ENCODE measurements around the gene IMPDH1.
A peak's percentile ranks its signal among the peaks of the same experiment; 100 is the strongest.

Gene IMPDH1

GRCh38 chr7:128385988-128386925 is 23.5 kb downstream of the IMPDH1 start:
- DNase-seq = no peak

- no peak for DNase-seq
These were observed 25.1 kb downstream of the IMPDH1 start for GRCh38 chr7:128384726-128385125.

GRCh38 chr7:128383776-128384175 is 26.0 kb downstream of the IMPDH1 start:
- DNase-seq = no peak

- DNase-seq = no peak
These were observed 28.5 kb downstream of the IMPDH1 start for GRCh38 chr7:128381161-128381821.

- DNase-seq = peak; percentile 15
These were observed 29.2 kb downstream of the IMPDH1 start for GRCh38 chr7:128380483-128381106.

- DNase-seq = no peak
These were observed 29.8 kb downstream of the IMPDH1 start for GRCh38 chr7:128379900-128380479.

GRCh38 chr7:128378637-128379036 is 31.1 kb downstream of the IMPDH1 start:
- DNase-seq = no peak

GRCh38 chr7:128376077-128376476 is 33.7 kb downstream of the IMPDH1 start:
- no peak for DNase-seq

GRCh38 chr7:128374041-128374440 is 35.7 kb downstream of the IMPDH1 start:
- DNase-seq = no peak

- DNase-seq = no peak
These were observed 36.2 kb downstream of the IMPDH1 start for GRCh38 chr7:128373606-128374005.

- DNase-seq = no peak
These were observed 39.3 kb downstream of the IMPDH1 start for GRCh38 chr7:128370491-128370890.

GRCh38 chr7:128366986-128367385 is 42.8 kb downstream of the IMPDH1 start:
- DNase-seq = no peak

- DNase-seq = no peak
These were observed 43.5 kb downstream of the IMPDH1 start for GRCh38 chr7:128366300-128366699.

- DNase-seq = no peak
These were observed 44.4 kb downstream of the IMPDH1 start for GRCh38 chr7:128365432-128365831.

- DNase-seq = no peak
These were observed 45.5 kb downstream of the IMPDH1 start for GRCh38 chr7:128364166-128364870.

- DNase-seq = no peak
These were observed 46.5 kb downstream of the IMPDH1 start for GRCh38 chr7:128363261-128363721.

GRCh38 chr7:128362670-128363069 is 47.1 kb downstream of the IMPDH1 start:
- no peak for DNase-seq

GRCh38 chr7:128361411-128362379 is 48.1 kb downstream of the IMPDH1 start, which contains the start of gene PRRT4:
PRRT4 (minus strand) TSS chr7:128361690.
- DNase-seq = peak; percentile 11

- DNase-seq = no peak
These were observed 49.5 kb downstream of the IMPDH1 start for GRCh38 chr7:128360359-128360678.

GRCh38 chr7:128359939-128360338 is 49.8 kb downstream of the IMPDH1 start:
- DNase-seq = no peak

- no peak for DNase-seq
These were observed 50.4 kb downstream of the IMPDH1 start for GRCh38 chr7:128359336-128359735.

All from NCI-H2227 treated with DMSO at 0.1 percent for 48 hours (cell line).